ENCODE measurements around the gene UBE2B.
"Not testable (repeated sequence)": the region's sequence is repeated elsewhere in the genome, so short reads cannot be mapped to it uniquely, and the experiment has no call there.

DNA sequence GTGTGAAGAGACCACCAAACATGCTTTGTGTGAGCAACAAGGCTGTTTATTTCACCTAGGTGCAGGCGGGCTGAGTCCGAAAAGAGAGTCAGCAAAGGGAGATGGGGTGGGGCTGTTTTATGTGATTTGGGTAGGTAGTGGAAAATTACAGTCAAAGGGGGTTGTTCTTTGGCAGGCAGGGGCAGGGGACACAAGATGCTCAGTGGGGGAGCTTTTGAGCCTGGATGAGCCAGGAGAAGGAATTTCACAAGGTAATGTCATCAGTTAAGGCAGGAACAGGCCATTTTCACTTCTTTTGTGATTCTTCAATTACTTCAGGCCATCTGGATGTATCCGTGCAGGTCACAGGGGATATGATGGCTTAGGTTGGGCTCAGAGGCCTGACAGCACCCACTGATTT lies 25.9 kb upstream of the UBE2B start:
- TF ChIP-seq, protein P1, sequence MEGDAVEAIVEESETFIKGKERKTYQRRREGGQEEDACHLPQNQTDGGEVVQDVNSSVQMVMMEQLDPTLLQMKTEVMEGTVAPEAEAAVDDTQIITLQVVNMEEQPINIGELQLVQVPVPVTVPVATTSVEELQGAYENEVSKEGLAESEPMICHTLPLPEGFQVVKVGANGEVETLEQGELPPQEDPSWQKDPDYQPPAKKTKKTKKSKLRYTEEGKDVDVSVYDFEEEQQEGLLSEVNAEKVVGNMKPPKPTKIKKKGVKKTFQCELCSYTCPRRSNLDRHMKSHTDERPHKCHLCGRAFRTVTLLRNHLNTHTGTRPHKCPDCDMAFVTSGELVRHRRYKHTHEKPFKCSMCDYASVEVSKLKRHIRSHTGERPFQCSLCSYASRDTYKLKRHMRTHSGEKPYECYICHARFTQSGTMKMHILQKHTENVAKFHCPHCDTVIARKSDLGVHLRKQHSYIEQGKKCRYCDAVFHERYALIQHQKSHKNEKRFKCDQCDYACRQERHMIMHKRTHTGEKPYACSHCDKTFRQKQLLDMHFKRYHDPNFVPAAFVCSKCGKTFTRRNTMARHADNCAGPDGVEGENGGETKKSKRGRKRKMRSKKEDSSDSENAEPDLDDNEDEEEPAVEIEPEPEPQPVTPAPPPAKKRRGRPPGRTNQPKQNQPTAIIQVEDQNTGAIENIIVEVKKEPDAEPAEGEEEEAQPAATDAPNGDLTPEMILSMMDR (IDR thresholded peaks at IDR 0.05) = not testable (repeated sequence)
- not testable (repeated sequence) for TF ChIP-seq POLR2A (IDR thresholded peaks at IDR 0.05)

Measured in Peyer's patch (tissue), 4 donors.